GM18520 (cell line): ENCODE data around the gene RBPMS2.
"Not testable (repeated sequence)": the region's sequence is repeated elsewhere in the genome, so short reads cannot be mapped to it uniquely, and the experiment has no call there.

Experiments used
- ATAC-seq: cut with Tn5 transposase; IDR thresholded peaks from one replicate; pipeline ENCODE4 v1.9.1; 2021; ENCODE audit not compliant: unreplicated experiment

RBPMS2 gene

DNA sequence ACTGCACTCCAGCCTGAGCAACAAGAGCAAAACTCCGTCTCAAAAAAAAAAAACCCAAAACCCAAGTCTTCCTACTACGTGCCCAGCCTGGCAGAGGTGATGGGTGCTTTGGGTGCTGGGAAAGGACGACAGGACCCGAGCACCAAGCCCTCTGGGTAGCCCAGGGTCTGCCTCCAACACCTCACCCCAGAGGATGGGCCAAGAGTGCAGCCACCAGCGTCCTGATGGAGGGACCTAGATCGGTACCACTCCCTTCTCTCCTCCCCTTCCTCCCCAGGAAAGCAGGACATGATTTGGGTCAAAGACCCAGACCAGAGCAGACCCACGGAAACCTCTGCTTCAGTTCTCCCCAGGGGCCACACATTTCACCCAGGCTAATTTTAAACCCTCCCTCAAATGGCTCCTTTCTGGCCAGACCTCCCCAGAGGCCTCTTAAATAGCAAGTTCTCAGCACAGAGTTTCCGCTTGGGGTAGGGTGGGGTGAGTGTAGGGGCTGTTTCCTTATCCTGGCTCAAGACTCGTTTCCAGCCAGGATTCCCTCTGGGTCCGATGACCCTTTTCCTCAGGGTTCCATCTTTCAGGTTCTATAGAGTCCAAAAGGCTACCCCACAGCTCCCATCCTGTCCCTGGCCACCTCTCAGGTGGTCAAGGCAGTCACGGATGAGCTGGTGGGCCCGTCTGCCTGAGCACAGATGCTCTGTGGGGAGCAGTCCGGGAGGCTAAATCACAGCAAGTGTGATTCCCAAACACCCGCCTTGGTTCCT, 20.5 kb downstream of the RBPMS2 start:
- no peak for ATAC-seq

DNA sequence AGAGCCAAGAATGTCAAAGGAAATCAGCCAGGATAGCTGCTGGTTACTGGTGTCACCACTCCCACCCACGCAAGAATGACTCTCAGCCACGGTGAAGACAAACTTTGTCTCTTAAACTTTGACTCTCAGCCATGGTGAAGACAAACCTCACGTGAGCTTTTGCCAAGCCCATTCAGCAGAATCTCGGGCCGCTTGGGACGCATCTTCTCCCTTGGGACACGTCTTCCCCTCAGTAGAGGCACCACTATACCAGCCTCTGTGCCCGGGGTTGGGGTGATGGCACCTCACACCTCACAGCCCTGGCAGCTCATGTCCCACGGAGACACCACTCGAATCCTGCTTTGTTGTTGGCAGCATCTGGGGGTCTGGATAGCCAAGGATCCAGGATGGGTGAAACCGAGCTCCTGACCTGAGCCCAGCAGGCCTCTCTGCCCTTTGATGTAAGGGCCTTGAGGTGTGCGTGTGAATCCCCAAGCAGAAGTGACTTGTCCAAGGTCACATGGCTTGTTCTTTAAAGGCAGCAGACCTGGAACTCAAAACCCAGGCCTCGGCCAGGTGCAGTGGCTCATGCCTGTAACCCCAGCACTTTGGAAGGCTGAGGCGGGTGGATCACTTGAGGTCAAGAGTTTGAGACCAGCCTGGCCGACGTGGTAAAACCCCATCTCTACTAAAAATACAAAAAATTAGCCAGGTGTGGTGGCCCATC, 21.8 kb downstream of the RBPMS2 start:
- no peak for ATAC-seq

DNA sequence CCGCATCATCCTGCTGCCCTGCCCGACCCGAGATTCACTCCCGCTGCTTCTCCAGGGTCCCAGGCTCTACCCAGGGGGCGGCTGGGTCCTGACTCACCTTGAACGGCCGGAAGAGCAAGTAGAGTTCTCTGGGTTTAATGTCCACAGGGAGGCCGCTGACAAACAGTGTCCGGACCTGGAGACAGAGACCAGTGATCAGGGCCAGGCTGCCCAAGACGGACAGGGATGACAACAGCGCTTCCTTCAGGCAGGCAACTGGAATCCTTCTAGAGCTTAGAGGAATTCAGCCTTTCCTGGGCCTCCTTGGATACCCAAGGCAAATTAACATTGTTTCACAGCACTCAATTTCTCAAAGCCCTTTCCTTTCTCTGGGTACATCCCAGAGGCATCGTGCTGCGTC, 23.9 kb downstream of the RBPMS2 start:
- ATAC-seq, result no peak

DNA sequence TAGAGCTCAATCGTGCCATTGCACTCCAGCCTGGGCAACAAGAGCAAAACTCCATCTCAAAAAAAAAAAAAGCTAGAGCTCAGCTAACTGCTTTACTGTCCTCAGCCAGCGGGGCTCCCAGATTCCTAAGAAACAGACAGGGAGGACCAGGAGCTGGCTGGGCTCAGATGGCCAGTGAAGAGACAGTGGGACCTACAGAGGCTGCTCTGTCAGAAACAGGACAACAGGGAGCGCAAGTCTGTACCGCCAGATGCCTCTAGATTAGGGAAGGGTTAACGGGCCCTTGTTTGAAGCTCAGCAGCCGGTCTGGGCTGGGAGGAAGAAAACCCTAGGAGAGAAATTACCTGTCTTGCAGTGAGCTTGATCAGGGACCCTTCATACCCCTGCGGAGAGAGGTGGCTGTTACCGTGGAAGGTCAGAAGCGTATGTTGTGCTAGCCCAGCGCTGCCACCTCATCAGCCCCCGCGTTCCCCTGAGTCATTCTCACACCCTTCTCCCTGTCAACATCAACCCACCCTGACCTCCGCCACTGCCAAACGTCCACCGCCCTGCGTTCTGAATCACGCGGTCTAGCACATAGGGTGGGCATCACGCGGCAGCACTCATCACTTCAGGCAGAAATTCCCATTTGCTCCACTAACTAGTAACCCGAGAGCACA, 25.3 kb downstream of the RBPMS2 start:
- no peak for ATAC-seq

DNA sequence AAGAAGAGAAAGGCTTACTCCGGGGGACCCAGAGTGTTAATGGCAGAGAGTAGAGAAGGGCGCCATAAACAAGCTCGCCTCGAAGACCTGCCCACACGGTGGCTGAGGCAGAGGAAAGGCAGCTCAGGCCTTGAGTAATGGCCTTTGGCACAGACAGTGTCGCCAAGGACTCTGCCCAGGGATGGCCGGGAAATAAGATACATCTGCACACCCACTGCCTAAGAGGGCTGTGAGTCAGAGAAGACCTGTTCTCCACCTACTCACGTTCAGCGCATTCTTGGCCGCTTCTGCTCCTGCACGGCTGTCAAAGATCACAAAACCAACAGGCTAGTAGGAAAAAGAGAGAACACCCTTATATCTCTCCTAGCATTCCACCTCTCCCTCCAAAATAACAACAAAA, 26.2 kb downstream of the RBPMS2 start:
- ATAC-seq, result no peak

DNA sequence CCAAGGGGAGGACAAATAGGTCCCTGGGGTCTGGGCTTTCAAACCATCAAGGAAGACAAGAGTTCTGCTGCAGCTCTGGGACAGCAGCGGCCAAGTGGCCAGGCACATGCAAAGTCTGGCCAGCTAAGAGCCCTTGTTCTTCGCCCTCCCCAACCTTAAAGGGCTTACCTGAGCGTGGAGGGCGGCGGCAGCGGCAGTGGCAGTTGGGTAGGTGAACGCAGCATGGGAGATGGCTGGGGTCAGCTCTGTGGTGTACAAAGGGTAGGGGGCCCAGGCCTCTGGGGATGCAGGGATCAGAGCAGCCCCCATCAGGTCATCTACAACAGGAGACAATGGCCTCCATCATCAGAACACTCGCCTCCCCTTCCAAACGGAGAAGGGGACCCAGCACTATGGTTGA, 27.1 kb downstream of the RBPMS2 start:
- no peak for ATAC-seq

DNA sequence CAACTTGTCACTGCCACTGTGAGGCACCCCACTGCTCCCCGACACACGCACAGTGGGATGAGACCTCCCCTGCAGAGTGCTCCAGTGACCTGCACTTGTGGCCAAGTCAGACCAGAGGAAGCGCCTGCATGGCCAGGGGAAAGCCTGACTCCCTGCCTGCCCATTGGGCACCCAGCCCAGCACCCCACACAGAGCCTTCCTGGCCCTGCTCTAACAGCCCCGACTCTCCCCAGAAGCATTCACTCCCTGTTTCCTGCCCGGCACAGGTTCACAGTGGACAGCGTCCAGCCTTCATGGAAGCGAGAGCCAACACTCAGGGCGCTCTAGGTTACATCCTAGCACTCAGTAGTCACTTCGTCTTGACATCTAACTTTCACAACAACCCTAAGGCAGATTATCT, 27.8 kb downstream of the RBPMS2 start:
- ATAC-seq, result no peak

DNA sequence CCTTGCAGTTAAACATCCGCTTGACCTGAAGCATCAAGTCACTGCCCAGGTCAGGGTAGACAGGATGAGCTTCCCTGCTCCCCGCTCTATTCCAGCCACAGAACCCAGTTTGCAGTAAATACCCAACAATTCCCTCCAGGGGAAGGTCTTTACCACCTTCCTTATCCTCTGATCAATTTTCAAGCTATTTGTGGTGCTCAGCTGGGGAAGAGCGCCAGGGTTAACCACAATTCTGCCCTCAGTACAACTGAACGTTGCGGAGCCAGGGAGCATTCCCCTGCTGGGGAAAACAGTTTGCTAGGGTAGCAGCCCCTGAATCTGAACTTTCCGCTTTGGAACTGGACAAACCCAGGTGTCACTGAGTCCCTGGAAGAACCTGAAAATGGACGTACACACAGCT, 28.5 kb downstream of the RBPMS2 start:
- ATAC-seq, result no peak

DNA sequence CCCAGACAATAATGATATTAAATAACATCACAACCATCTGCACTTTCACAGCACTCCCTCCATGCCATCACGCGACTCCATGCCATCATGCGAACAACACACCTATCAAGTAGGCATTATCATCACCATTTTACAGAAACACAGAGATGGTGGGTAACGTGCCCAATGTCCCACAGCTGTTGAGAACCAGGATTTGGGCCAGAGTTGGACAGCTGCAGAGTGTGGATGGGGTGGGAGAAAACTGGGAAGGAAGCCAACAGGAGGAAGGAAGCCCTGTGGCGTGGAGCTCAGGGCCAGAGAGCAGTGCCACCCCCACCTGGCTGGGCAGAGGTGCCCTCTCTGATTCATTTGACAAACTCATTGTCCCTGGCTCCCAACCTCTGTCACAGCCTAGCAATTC, 29.0 kb downstream of the RBPMS2 start:
- ATAC-seq, result no peak

DNA sequence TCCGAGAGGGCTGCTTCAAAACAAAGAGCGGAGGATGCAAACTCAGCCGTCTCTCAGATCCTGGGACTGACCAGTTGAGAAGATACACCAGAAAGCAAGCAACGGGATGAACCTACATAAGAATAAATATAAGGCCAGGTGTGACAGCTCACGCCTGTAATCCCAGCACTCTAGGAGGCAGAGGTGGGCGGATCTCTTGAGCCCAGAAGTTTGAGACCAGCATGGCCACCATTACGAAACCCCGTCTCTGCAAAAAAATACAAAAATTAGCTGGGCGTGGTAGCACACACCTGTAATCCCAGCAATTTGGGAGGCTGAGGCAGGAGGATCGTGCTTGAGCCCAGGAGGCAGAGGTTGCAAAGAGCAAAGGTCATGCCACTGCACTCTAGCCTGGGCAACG, 31.7 kb downstream of the RBPMS2 start:
- ATAC-seq, result no peak

DNA sequence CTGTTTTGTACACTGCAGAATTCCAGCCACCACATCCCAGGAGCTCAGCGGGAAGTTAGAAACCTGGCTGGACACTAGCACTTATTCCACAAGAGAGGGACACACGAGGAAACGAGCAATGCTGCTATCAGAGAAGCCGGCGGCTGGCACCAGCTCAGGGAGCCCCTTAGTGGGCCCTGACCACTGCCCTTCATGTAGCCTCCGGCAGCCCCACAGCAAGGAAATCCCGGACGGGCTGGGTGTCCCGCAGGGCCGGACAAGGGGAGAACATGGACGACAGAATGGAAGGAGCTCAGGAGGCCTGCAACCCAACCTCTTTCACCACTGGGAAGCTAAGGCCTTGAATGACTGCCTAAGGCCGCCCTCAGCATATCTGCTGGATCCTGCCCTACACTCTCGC, 32.5 kb downstream of the RBPMS2 start:
- ATAC-seq, result no peak

DNA sequence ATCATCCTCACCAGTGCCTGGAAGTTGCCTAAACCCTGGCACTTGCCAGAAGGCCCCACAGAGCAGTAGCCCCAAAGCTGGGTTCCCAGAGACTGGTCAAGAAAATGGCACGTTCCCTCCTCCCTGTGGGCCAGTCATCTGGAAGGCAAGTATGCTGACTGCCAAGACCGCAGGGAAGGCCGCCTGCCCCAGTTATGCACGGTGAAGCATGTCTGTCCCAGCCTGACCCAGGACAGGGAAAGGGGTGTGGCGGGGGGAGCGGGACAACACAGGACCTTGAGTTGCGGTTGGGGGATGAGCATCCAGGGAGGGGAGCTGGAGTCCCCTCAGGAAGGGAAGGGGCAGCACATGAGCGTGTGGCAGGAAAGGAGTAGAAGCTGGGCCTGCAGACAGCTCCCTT, 33.0 kb downstream of the RBPMS2 start:
- no peak for ATAC-seq

DNA sequence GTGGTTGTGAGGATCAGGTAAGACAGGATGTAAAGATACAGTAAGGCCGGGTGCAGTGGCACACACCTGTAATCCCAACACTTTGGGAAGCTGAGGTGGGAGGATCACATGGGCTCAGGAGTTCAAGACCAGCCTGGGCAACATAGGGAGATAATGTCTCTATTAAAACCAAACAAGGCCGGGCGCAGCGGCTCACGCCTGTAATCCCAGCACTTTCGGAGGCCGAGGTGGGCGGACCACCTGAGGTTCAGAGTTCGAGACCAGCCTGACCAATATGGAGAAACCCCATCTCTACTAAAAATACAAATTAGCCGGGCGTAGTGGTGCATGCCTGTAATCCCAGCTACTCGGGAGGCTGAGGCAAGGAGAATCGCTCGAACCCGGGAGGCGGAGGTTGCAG, 33.7 kb downstream of the RBPMS2 start:
- not testable (repeated sequence) for ATAC-seq

DNA sequence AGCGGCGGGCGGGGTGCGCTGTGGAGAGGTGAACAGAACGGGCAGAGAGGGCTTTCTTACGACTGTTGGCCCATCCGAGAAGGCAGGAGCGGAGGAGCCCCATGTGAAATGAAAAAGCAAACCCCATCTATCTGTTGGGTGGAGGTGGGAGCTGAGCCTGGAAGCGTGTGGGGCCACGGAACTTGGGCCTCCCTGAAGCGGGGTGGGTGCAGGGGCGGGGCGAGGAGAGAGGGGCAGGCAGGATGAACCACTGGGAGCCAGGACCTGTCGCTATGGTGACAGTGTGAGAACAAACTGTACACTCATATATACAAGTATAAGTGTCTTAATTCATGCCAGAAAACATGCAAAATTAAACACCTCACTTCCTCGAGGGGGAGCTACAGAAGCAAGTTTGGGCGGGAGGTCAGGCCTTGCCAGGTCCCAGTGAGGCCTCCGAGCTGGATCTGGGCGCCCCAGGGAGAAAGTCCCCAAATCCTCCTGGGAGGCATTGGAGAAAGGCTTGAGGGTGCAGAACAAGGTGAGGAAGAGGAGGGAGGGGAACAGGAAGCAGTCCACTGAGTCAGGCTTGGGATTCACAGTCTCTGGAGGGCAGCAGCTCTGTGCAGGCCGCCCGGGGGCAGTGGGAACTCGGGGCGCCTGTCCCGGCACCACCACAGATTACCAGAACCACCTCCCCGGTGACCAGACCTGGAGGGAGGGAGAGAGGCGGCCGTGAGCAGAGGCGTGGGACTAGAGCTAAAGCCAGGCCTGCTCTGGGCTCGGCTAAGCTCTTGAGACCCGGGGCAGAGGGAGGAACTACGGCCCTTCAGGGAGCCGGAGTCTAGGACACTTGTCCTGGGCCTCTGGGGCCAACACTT, 34.8 kb downstream of the RBPMS2 start:
- no peak for ATAC-seq

DNA sequence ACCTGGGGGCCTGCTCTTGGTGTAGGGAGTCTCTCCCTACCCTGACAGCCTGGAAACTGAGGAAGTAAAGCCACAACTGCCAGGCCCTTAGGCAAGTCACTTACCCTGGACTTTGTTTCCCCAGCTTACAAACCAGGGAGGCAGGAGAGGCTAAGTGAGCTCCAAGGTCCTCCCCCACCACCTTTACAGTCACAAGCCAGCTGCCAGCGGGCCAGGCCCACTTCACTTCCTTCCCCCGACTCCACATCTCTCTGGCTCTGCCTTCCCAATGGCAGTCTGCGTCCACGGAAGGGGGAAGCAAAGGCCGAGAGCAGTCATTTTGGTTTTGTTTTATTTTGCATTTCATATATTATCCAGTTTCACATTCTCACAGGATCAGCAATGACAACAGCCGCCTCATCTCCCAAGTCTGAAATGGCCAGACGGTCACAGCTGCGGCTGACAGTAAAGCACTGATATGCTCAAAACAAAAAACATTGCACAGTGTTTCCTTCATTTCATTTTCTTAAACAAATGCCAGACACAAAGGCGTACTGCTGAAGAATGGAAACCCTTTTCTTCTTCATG, 35.7 kb downstream of the RBPMS2 start:
- ATAC-seq, result no peak

DNA sequence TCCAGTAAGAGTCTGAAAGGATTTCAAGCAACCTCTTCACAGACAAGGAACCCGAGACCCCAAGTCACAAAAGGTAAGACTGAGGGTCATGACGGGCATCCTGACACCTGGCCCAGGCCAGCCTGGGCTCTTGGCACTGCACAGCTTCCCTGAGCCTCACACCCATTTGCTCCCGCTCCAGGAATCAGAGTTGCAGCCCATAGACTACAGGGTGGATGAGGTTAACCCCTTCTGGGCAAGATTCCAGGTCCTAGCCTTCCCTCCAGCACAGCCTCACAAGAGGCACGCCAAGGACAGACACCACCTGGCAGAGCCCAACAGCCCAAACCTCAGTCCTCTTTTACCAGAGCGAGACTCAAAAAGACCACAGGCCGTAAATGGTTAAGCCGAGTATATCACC, 36.2 kb downstream of the RBPMS2 start:
- ATAC-seq, result no peak

DNA sequence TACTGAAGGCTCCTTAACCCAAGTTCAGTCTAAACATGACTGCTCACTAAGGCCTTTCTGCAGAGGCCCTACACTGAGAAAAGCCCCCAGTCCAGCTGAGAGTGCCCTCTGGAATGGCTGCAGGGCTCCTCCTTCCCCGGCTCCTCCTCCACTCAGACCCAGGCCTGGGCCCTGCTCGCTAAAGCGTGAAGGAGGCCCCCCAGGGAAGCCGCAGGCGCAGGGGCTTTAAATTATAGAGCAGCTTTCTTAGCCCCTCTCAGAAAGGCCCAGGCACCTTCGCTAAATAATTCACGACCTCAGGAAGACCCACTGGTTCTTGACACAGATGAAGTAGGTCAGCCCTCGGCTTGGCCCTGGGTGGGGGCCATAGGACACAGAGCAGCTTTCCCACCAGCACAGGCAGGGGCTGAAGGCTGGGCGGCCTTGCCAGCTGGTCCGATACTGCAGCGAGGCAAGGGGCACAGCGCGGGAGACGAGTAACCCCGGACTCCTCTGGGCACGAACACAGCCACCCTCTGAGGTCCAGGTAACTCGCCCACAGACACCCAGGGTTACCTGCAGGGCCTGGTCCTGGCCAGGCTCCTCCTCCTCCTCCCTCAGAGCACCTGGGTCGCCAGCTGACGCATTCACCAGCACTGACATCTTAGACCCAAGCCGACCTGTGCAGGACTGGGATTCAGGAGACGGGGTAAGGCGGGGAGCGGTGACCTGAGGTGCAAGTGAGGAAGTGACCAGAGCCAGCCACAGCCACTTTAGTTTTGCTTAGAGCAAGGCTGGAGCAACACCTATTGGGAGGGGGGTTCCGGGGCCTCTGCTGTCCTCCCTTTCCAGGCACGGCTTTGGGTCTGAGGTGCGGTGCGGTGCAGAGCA, 36.9 kb downstream of the RBPMS2 start:
- no peak for ATAC-seq

DNA sequence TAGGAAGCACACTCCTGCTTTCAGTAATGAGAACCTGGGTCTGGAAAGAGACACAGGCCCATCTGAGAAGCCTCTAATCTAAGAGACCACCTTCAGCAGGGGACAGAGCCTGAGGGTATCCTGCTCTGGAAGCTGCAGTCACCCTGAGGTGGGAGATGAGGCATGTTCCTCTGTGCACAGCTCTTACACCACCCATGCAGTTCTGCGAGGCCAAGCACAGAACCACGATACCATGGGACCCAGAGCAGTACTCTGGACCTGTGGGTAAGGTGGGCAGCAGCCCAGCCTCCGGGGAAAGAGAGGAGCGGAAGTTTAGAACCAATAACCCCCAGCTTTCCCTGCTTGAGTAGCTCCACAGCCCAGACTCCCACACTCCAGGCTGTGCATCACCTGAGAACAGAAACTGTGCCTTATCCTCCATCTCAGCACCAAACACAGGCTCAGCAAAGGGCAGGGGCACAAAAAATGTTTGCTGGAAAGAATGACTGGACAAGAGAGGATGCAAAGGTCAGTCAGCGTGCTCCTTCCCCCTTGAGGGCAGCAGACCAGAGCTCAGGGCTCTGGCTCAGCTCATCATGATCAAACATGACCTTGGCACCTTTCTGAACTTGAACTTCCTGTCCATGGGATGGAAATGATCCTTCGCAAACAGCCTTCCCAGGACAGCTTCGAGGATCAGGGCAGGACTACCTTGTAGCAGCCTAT, 43.1 kb downstream of the RBPMS2 start:
- no peak for ATAC-seq

DNA sequence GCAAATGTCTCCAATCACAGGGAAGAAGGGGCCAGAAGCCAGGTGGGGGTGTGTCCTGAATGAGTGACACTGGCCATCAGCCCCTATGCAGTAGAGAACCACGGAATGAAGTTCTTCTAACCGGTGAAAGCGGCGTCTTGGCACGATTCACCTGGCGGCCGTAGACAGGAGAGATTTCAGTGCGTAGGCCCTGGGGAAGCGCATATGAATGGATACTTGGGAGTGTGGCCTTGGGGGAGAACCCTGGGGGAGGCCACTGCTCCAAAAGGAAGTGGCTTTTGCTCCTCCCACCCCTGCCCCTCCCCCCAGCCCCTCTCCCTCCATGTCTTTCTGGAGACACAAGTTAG, 43.6 kb downstream of the RBPMS2 start:
- ATAC-seq, result no peak
